VCaP (cell line): ENCODE results near the gene GPR146.

Experiments
- H3K27ac ChIP-seq: fragments of 450-650 bp; 2 replicates; pipeline ENCODE4 v1.5.1; 2017
- CTCF ChIP-seq: fragments of 450-650 bp; conservative IDR thresholded peaks from 2 replicates; pipeline ENCODE4 v1.5.1; 2017; ENCODE audit warnings: mild to moderate bottlenecking, moderate library complexity

The GPR146 gene

GRCh38 chr7:1044189-1045068 is at the start of gene GPR146:
TSS of gene GPR146 (plus strand) at chr7:1044546. CDS start at chr7:1057516, 12,970 bp downstream.
- peak within 1 kb of the TSS; percentile 96 for H3K27ac ChIP-seq
- peak; percentile 72 for TF ChIP-seq CTCF

- TF ChIP-seq CTCF = no peak
- H3K27ac ChIP-seq = no peak overlapping the region
These were observed 49.6 kb upstream of the GPR146 start for GRCh38 chr7:994592-995308.

GRCh38 chr7:995571-995970 is 48.8 kb upstream of the GPR146 start:
- no peak for TF ChIP-seq CTCF
- H3K27ac ChIP-seq = no peak overlapping the region

- TF ChIP-seq CTCF = no peak
- no peak overlapping the region for H3K27ac ChIP-seq
These were observed 48.1 kb upstream of the GPR146 start for GRCh38 chr7:996079-996872.

GRCh38 chr7:997404-998395 is 46.6 kb upstream of the GPR146 start:
- H3K27ac ChIP-seq = no peak overlapping the region
- no peak for TF ChIP-seq CTCF

- no peak overlapping the region for H3K27ac ChIP-seq
- TF ChIP-seq CTCF = no peak
These were observed 45.0 kb upstream of the GPR146 start for GRCh38 chr7:999149-999879.
